Caco-2 (cell line): Measurements from ENCODE around the gene MAML2. TPM values are rescaled to one million over a fixed set of nuclear protein-coding genes. Genes with fewer than 3 reads are reported as not detected.

Experiments used
- BruUV-seq: library from RNA; stranded (reverse); fragments of 400-500 nt; replicated peaks from 2 replicates; lab custom pipeline; 2021; lab: Mats Ljungman, UMichigan
- CTCF ChIA-PET: fragments of 300-600 bp; sonication (Branson Sonifier 250); formaldehyde crosslinking; loops from one replicate; lab custom pipeline; 2022; ENCODE audit warnings: antibody characterized with exemption; lab: Charles Lee
- POLR2A ChIA-PET: fragments of 300-600 bp; sonication (Branson Sonifier 250); formaldehyde crosslinking; loops from one replicate; lab custom pipeline; 2022; ENCODE audit warnings: antibody characterized with exemption; lab: Charles Lee
- DNase-seq, 2 experiments: peaks; one replicate each; pipeline versions ENCODE4 v3.0.0 to v3.0.0-alpha.2; 2020 to 2022
- H3K27me3 ChIP-seq: replicated peaks from 2 replicates; pipeline ENCODE4 v1.6.0; 2011; ENCODE audit warnings: low read length; ENCODE audit not compliant: control insufficient read depth, insufficient read depth
- H3K36me3 ChIP-seq: 2 replicates; pipeline ENCODE4 v1.5.1; 2011; ENCODE audit warnings: low read length; ENCODE audit not compliant: control insufficient read depth, insufficient read depth
- H3K4me1 ChIP-seq: fragments of 250-450 bp; sonication (Bioruptor Pico); 2 replicates; pipeline ENCODE4 v1.5.1; 2020; ENCODE audit warnings: mild to moderate bottlenecking
- H3K4me3 ChIP-seq: 2 replicates; pipeline ENCODE4 v1.5.1; 2011; ENCODE audit warnings: low read depth, mild to moderate bottlenecking, control low read depth, low read length
- H3K9me3 ChIP-seq: fragments of 250-450 bp; sonication (Bioruptor Pico); 2 replicates; pipeline ENCODE4 v1.5.1; 2020; ENCODE audit warnings: mild to moderate bottlenecking, moderate library complexity
- H3K27ac Mint-ChIP-seq: one replicate; pipeline ENCODE4 v1.8.0; 2022; ENCODE audit warnings: mixed read lengths; ENCODE audit not compliant: unreplicated experiment
- H3K27me3 Mint-ChIP-seq: one replicate; pipeline ENCODE4 v1.8.0; 2022; ENCODE audit warnings: mixed read lengths; ENCODE audit not compliant: insufficient read depth, unreplicated experiment
- H3K36me3 Mint-ChIP-seq: one replicate; pipeline ENCODE4 v1.8.0; 2022; ENCODE audit warnings: mild to moderate bottlenecking, mixed read lengths; ENCODE audit not compliant: insufficient read depth, unreplicated experiment
- H3K4me1 Mint-ChIP-seq: one replicate; pipeline ENCODE4 v1.8.0; 2022; ENCODE audit warnings: low read depth, mixed read lengths; ENCODE audit not compliant: unreplicated experiment
- H3K4me3 Mint-ChIP-seq: one replicate; pipeline ENCODE4 v1.8.0; 2022; ENCODE audit warnings: mild to moderate bottlenecking, moderate library complexity, mixed read lengths; ENCODE audit not compliant: unreplicated experiment
- H3K9me3 Mint-ChIP-seq: one replicate; pipeline ENCODE4 v1.8.0; 2022; ENCODE audit warnings: mixed read lengths; ENCODE audit not compliant: unreplicated experiment
- CTCF ChIP-seq, 2 experiments: fragments of 200-600 bp in 1 of 2; IDR thresholded peaks; 1 replicate in 1 of 2; 2 replicates in 1 of 2; pipeline versions ENCODE4 v1.5.1 to v1.8.0; 2011 to 2022; ENCODE audit warnings: antibody characterized with exemption in 1 of 2, control low read depth in 1 of 2, inconsistent platforms in 1 of 2, low read depth in 1 of 2, low read length in 1 of 2, mild to moderate bottlenecking in 1 of 2, moderate library complexity in 1 of 2; ENCODE audit not compliant: insufficient read depth in 1 of 2, severe bottlenecking in 1 of 2, unreplicated experiment in 1 of 2
- intact Hi-C: fragments of 100-400 bp; cut with micrococcal nuclease; formaldehyde crosslinking; loops from one replicate; pipeline ENCODE4 v1.10.0; 2022; ENCODE audit not compliant: unreplicated experiment
- total RNA-seq: library from RNA; stranded (reverse); gene quantifications from 2 replicates; pipeline ENCODE4 v1.2.3, GENCODE V29; 2022

The MAML2 gene
- total RNA-seq, 1 experiment from 2014 or later = 11.5 TPM

DNA sequence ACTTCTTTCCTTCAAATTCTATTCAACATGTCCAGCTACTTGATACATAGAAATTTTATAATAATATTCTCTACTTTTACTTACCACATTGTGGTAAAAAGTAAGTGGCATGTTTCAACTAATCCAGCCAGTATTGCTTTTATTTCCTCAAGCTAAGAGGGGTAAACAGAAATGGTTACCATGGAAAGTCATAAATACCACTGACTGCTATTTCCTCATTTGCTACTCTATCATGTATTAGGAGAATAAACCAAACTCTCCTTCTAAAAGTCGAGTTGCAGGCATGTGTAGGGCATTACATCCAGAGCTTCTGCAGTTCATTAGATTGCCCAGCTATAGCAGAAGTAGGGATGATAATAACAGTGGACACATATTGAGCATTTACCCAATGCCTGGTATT is 208.4 kb downstream of the MAML2 start:
- Mint-ChIP-seq H3K27ac (peak overlapping the region; percentile 34), H3K27me3 (no peaks in the 10 kb centered on the region), H3K4me3 (no peak overlapping the region), H3K36me3 (no peaks in the 10 kb centered on the region), H3K4me1 (peaks cover 17% of the 10 kb centered on the region), H3K9me3 (no peaks in the 10 kb centered on the region)
- TF ChIP-seq CTCF (IDR thresholded peaks at IDR 0.05; ENCODE audit: insufficient read depth in 1 of 2, low read depth in 1 of 2, low read length in 1 of 2, severe bottlenecking in 1 of 2, unreplicated experiment in 1 of 2) = no peak
- ChIA-PET CTCF (no interaction called here), POLR2A (interaction anchor here (0.7 kb wide), 1 partner anchor 255 kb away, joined by 3 read pairs; no protein-coding TSS in a partner anchor)
- H3K27me3 ChIP-seq = no peaks in the 10 kb centered on the region
- no peak overlapping the region for H3K4me3 ChIP-seq
- H3K9me3 ChIP-seq = no peaks in the 10 kb centered on the region
- H3K4me1 ChIP-seq = peaks cover 20% of the 10 kb centered on the region
- peak in 1 of 2 experiments; percentile 52 for DNase-seq
- no TSS peak for BruUV-seq
- intact Hi-C loops = no loop called here
- H3K36me3 ChIP-seq = no peaks in the 10 kb centered on the region

- H3K4me3 Mint-ChIP-seq = no peak overlapping the region
- peaks cover 17% of the 10 kb centered on the region for H3K4me1 Mint-ChIP-seq
- no peaks in the 10 kb centered on the region for H3K36me3 Mint-ChIP-seq
- POLR2A ChIA-PET = no interaction called here
- no peak overlapping the region for H3K27ac Mint-ChIP-seq
- no peak overlapping the region for H3K4me3 ChIP-seq
- H3K9me3 ChIP-seq = no peaks in the 10 kb centered on the region
- intact Hi-C loops = no loop called here
- DNase-seq = no peak
- no TSS peak for BruUV-seq
- H3K36me3 ChIP-seq = no peaks in the 10 kb centered on the region
- H3K27me3 Mint-ChIP-seq = no peaks in the 10 kb centered on the region
- CTCF ChIA-PET = interaction anchor here (1.6 kb wide), 1 partner anchor 211 kb away, joined by 5 read pairs; the partner anchor contains the start of gene MAML2
- H3K9me3 Mint-ChIP-seq = no peaks in the 10 kb centered on the region
- peaks cover 20% of the 10 kb centered on the region for H3K4me1 ChIP-seq
- no peaks in the 10 kb centered on the region for H3K27me3 ChIP-seq
- TF ChIP-seq CTCF (IDR thresholded peaks at IDR 0.05; ENCODE audit: insufficient read depth in 1 of 2, low read depth in 1 of 2, low read length in 1 of 2, severe bottlenecking in 1 of 2, unreplicated experiment in 1 of 2) = no peak
Measured at GRCh38 chr11:96132437-96132836, 210.6 kb downstream of the MAML2 start.

DNA sequence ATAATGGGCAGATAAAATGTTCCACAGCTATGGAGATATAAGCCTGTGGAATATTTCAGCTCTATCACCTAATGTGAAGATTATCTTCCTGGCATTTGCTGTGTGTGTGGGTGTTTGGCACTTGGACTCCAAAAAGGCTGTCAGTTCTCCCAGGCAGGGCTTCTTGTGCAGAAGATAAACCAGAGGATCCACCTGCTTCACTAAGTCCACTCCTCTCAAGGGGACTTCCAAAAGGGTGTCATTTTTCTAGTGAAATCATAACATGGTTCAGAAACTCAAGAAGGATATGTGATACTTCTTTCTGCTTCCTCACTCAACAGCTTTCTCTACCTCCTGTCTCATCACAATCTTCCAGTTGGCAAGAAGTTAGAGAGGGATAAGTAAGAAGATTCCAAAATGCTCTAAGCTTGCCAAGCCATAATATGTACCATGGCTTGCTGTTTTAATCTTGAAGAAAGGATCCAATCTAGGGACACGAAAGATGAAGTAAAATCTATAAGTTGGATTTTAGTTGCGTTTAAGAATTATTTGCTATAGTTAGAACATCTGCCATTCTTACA is 212.9 kb downstream of the MAML2 start:
- BruUV-seq = no TSS peak
- no peak for DNase-seq
- no peak for TF ChIP-seq CTCF (IDR thresholded peaks at IDR 0.05; ENCODE audit: insufficient read depth in 1 of 2, low read depth in 1 of 2, low read length in 1 of 2, severe bottlenecking in 1 of 2, unreplicated experiment in 1 of 2)
- Histone ChIP-seq H3K27me3 (no peaks in the 10 kb centered on the region), H3K4me1 (peaks cover 20% of the 10 kb centered on the region), H3K4me3 (no peak overlapping the region), H3K36me3 (no peaks in the 10 kb centered on the region), H3K9me3 (no peaks in the 10 kb centered on the region)
- intact Hi-C loops = no loop called here
- H3K27ac Mint-ChIP-seq = no peak overlapping the region
- ChIA-PET CTCF (interaction anchor here (1.1 kb wide), 1 partner anchor 25 kb away, joined by 3 read pairs; no protein-coding TSS in a partner anchor), POLR2A (no interaction called here)
- no peaks in the 10 kb centered on the region for H3K9me3 Mint-ChIP-seq
- H3K27me3 Mint-ChIP-seq = no peaks in the 10 kb centered on the region
- H3K36me3 Mint-ChIP-seq = no peaks in the 10 kb centered on the region
- H3K4me1 Mint-ChIP-seq = peaks cover 32% of the 10 kb centered on the region
- H3K4me3 Mint-ChIP-seq = no peak overlapping the region
